ENCODE measurements around the gene CC2D2B. TPM values are rescaled to one million over a fixed set of nuclear protein-coding genes. Genes with fewer than 3 reads are reported as not detected.

The CC2D2B gene
- total and polyA plus RNA-seq, 2 experiments from 2014 or later, result 0.24 to 0.92 TPM

DNA sequence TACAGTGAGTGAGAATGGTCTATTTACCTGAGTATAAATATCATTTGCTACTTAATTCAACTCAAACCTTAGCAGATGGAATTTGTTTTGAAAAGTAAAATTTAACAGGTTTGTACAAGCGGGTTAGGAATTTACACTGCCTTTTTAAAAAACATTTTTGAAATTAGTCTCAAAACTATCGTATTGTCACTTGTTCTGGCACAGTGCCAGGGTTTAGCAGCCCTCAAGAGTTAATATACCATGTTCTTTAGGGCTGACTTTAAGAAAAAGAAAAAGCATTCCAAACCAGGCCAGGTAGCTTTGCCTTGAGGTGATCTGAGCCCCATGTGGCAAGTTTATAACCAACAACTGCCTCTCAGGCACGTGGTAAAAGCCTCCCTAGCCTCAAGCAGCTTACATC, 153.5 kb downstream of the CC2D2B start:
- TF ChIP-seq EZH2phosphoT487 (IDR thresholded peaks at IDR 0.05; ENCODE audit: unreplicated experiment), result no peak
- Histone ChIP-seq H3K4me1 (ENCODE audit: insufficient read depth) (no peaks in the 10 kb centered on the region), H3K4me3 (no peak overlapping the region), H3K79me2 (replicated peaks; ENCODE audit: insufficient read depth) (no peaks in the 10 kb centered on the region; the same call in 1 of the 2 replicates), H3K9me2 (ENCODE audit: insufficient read depth) (no peaks in the 10 kb centered on the region), H2AFZ (no peak overlapping the region), H3K4me2 (no peak overlapping the region), H3K27me3 (ENCODE audit: insufficient read depth) (no peaks in the 10 kb centered on the region), H4K20me1 (replicated peaks; ENCODE audit: insufficient read depth) (no peaks in the 10 kb centered on the region), H3K27ac (ENCODE audit: low read depth) (no peak overlapping the region), H3F3A (replicated peaks; ENCODE audit: low read depth) (no peaks in the 10 kb centered on the region), H3K36me3 (ENCODE audit: insufficient read depth) (peaks cover 25% of the 10 kb centered on the region)
- no peak overlapping the region for H3K27ac Mint-ChIP-seq
- no peak for DNase-seq (ENCODE audit: low spot score)
- no peak overlapping the region for H3K4me3 Mint-ChIP-seq
- peaks cover 49% of the 10 kb centered on the region for H3K36me3 Mint-ChIP-seq (ENCODE audit: low read depth)
- no peaks in the 10 kb centered on the region for H3K27me3 Mint-ChIP-seq (ENCODE audit: insufficient read depth, low read depth, poor library complexity)
- peaks cover 3% of the 10 kb centered on the region; the same call in 1 of the 3 replicates for H3K4me1 Mint-ChIP-seq
- no peak for ATAC-seq
- no peaks in the 10 kb centered on the region for H3K9me3 Mint-ChIP-seq

- Mint-ChIP-seq H3K4me3 (no peak overlapping the region), H3K9me3 (no peaks in the 10 kb centered on the region), H3K4me1 (peaks cover 22% of the 10 kb centered on the region), H3K27ac (no peak overlapping the region), H3K36me3 (ENCODE audit: low read depth) (no peaks in the 10 kb centered on the region), H3K27me3 (ENCODE audit: insufficient read depth, low read depth, poor library complexity) (no peaks in the 10 kb centered on the region)
- no peak overlapping the region for H3K27ac ChIP-seq (ENCODE audit: low read depth)
- no peaks in the 10 kb centered on the region for H3K9me2 ChIP-seq (ENCODE audit: insufficient read depth)
- H3K79me2 ChIP-seq (replicated peaks; ENCODE audit: insufficient read depth), result no peaks in the 10 kb centered on the region
- H2AFZ ChIP-seq, result no peak overlapping the region
- H3K36me3 ChIP-seq (ENCODE audit: insufficient read depth), result no peaks in the 10 kb centered on the region
- ATAC-seq (no peak), DNase-seq (ENCODE audit: low spot score) (no peak)
- no peaks in the 10 kb centered on the region for H3K27me3 ChIP-seq (ENCODE audit: insufficient read depth)
- H3K4me2 ChIP-seq, result no peak overlapping the region
- no peaks in the 10 kb centered on the region for H4K20me1 ChIP-seq (replicated peaks; ENCODE audit: insufficient read depth)
- H3F3A ChIP-seq (replicated peaks; ENCODE audit: low read depth), result no peaks in the 10 kb centered on the region
- peaks cover 21% of the 10 kb centered on the region for H3K4me1 ChIP-seq (ENCODE audit: insufficient read depth)
- H3K4me3 ChIP-seq, result no peak overlapping the region
- TF ChIP-seq EZH2 (IDR thresholded peaks at IDR 0.05; ENCODE audit: low read depth, unreplicated experiment), result no peak
- no peak for TF ChIP-seq STAT1 (IDR thresholded peaks at IDR 0.05; ENCODE audit: unreplicated experiment)
- no peak for TF ChIP-seq ZNF114 (CRISPR knock-in tag; IDR thresholded peaks at IDR 0.05)
- TF ChIP-seq JUNB (IDR thresholded peaks at IDR 0.05; ENCODE audit: unreplicated experiment), result no peak
- TF ChIP-seq ZNF462 (CRISPR knock-in tag; IDR thresholded peaks at IDR 0.05), result no peak
- no peak for TF ChIP-seq REST (IDR thresholded peaks at IDR 0.05; ENCODE audit: unreplicated experiment)
- no peak for TF ChIP-seq POLR2AphosphoS5 (IDR thresholded peaks at IDR 0.05; ENCODE audit: low read depth)
Measured at GRCh38 chr10:96072674-96073073, 164.9 kb downstream of the CC2D2B start.

Measured in GM23338 (cell line).